SK-N-SH treated with all-trans-retinoic acid at 6 μM for 48 hours (cell line): Measurements from ENCODE around the gene POLR3H.

ENCODE experiments used
- ATAC-seq: fragments of 200-7000 bp; cut with Tn5 transposase; 3 replicates; pipeline ENCODE4 v1.9.1; 2020; ENCODE audit warnings: mild to moderate bottlenecking, moderate library complexity
- BACH2 ChIP-seq: fragments of 250-450 bp; sonication (Bioruptor Pico); IDR thresholded peaks from 2 replicates; pipeline ENCODE4 v1.9.0; 2021; ENCODE audit warnings: mild to moderate bottlenecking, borderline replicate concordance
- CREB5 ChIP-seq: fragments of 250-450 bp; sonication (Bioruptor Pico); IDR thresholded peaks from 2 replicates; pipeline ENCODE4 v1.5.1; 2020; ENCODE audit warnings: low read depth, mild to moderate bottlenecking, moderate library complexity
- CSDC2 ChIP-seq: fragments of 250-450 bp; sonication (Bioruptor Pico); IDR thresholded peaks from 2 replicates; pipeline ENCODE4 v1.5.0; 2020; ENCODE audit warnings: mild to moderate bottlenecking, moderate library complexity
- ESRRG ChIP-seq: fragments of 250-450 bp; sonication (Bioruptor Pico); IDR thresholded peaks from 2 replicates; pipeline ENCODE4 v1.6.1; 2021; ENCODE audit warnings: mild to moderate bottlenecking
- GLIS3 ChIP-seq: fragments of 250-450 bp; sonication (Bioruptor Pico); IDR thresholded peaks from 2 replicates; pipeline ENCODE4 v1.5.0; 2020; ENCODE audit warnings: mild to moderate bottlenecking, moderate library complexity
- PATZ1 ChIP-seq: fragments of 250-450 bp; sonication (Bioruptor Pico); IDR thresholded peaks from 2 replicates; pipeline ENCODE4 v1.8.0; 2020; ENCODE audit warnings: mild to moderate bottlenecking, moderate library complexity, borderline replicate concordance
- POU6F1 ChIP-seq: fragments of 250-450 bp; sonication (Bioruptor Pico); IDR thresholded peaks from 2 replicates; pipeline ENCODE4 v1.8.0; 2021; ENCODE audit warnings: low read depth, mild to moderate bottlenecking, moderate library complexity, borderline replicate concordance
- PPARA ChIP-seq: fragments of 250-450 bp; sonication (Bioruptor Pico); IDR thresholded peaks from 2 replicates; pipeline ENCODE4 v1.5.0; 2020; ENCODE audit warnings: mild to moderate bottlenecking, borderline replicate concordance
- SNAI2 ChIP-seq: fragments of 250-450 bp; sonication (Bioruptor Pico); IDR thresholded peaks from 2 replicates; pipeline ENCODE4 v1.5.0; 2020; ENCODE audit warnings: mild to moderate bottlenecking, moderate library complexity
- TCF4 ChIP-seq: fragments of 250-450 bp; sonication (Bioruptor Pico); IDR thresholded peaks from 2 replicates; pipeline ENCODE4 v1.8.0; 2021; ENCODE audit warnings: mild to moderate bottlenecking, moderate library complexity, borderline replicate concordance
- TSHZ2 ChIP-seq: fragments of 250-450 bp; sonication (Bioruptor Pico); IDR thresholded peaks from 2 replicates; pipeline ENCODE4 v1.5.0; 2020; ENCODE audit warnings: mild to moderate bottlenecking, moderate library complexity
- ZC3H10 ChIP-seq: fragments of 250-450 bp; sonication (Bioruptor Pico); IDR thresholded peaks from 2 replicates; pipeline ENCODE4 v1.5.1; 2021; ENCODE audit warnings: mild to moderate bottlenecking, moderate library complexity
- ZFP30 ChIP-seq: fragments of 450-650 bp; formaldehyde crosslinking; IDR thresholded peaks from 2 replicates; pipeline ENCODE4 v1.5.0; 2022; ENCODE audit warnings: mild to moderate bottlenecking, moderate library complexity
- ZNF565 ChIP-seq: fragments of 450-650 bp; formaldehyde crosslinking; conservative IDR thresholded peaks from 2 replicates; pipeline ENCODE4 v1.5.0; 2020; ENCODE audit warnings: low read depth, mild to moderate bottlenecking, moderate library complexity
- ZNF70 ChIP-seq: fragments of 450-650 bp; formaldehyde crosslinking; IDR thresholded peaks from 2 replicates; pipeline ENCODE4 v1.5.0; 2020; ENCODE audit warnings: mild to moderate bottlenecking, moderate library complexity

POLR3H gene

GRCh38 chr22:41488076-41488475, 56.2 kb downstream of the POLR3H start:
- ATAC-seq = no peak

GRCh38 chr22:41487037-41487935, 57.0 kb downstream of the POLR3H start:
- no peak for ATAC-seq
- TF ChIP-seq PPARA (no peak), SNAI2 (CRISPR knock-in tag) (no peak), ZNF565 (CRISPR knock-in tag) (no peak), TSHZ2 (CRISPR knock-in tag) (no peak)
- TF ChIP-seq, all 23 proteins: peak for 0

More at GRCh38 chr22:41488076-41488475, 56.2 kb downstream of the POLR3H start:
- no peak for TF ChIP-seq GLIS3 (CRISPR knock-in tag)
- no peak for TF ChIP-seq TSHZ2 (CRISPR knock-in tag)
- TF ChIP-seq TCF4 = no peak
- TF ChIP-seq ZNF565 (CRISPR knock-in tag) = no peak
- TF ChIP-seq POU6F1 (CRISPR knock-in tag) = no peak
- no peak for TF ChIP-seq PATZ1 (CRISPR knock-in tag)
- TF ChIP-seq ZNF70 (CRISPR knock-in tag) = no peak
- no peak for TF ChIP-seq ZC3H10 (CRISPR knock-in tag)
- TF ChIP-seq BACH2 = no peak
- no peak for TF ChIP-seq SNAI2 (CRISPR knock-in tag)
- TF ChIP-seq ESRRG (CRISPR knock-in tag) = no peak
- no peak for TF ChIP-seq PPARA
- no peak for TF ChIP-seq CREB5 (CRISPR knock-in tag)

GRCh38 chr22:41485033-41485432, 59.2 kb downstream of the POLR3H start:
- no peak for ATAC-seq
- TF ChIP-seq ZFP30 (CRISPR knock-in tag) (no peak), ZNF70 (CRISPR knock-in tag) (no peak), ZC3H10 (CRISPR knock-in tag) (no peak)
- TF ChIP-seq, all 23 proteins: peak for 0

GRCh38 chr22:41482319-41482935, 61.8 kb downstream of the POLR3H start:
- TF ChIP-seq ZNF565 (CRISPR knock-in tag) = no peak
- TF ChIP-seq CSDC2 (CRISPR knock-in tag) = no peak
- no peak for TF ChIP-seq CREB5 (CRISPR knock-in tag)
- TF ChIP-seq, all 23 proteins: peak for 0
- ATAC-seq = no peak
